Measurements from ENCODE around the gene OSBP. TPM values are rescaled to one million over a fixed set of nuclear protein-coding genes. Genes with fewer than 3 reads are reported as not detected.

Gene OSBP
- total and polyA plus RNA-seq, 9 of the 15 experiments (the other 6 are each of a cell fraction or from before 2014, with no cell fraction given) = 11.7 to 49.0 (median 28.7) TPM

DNA sequence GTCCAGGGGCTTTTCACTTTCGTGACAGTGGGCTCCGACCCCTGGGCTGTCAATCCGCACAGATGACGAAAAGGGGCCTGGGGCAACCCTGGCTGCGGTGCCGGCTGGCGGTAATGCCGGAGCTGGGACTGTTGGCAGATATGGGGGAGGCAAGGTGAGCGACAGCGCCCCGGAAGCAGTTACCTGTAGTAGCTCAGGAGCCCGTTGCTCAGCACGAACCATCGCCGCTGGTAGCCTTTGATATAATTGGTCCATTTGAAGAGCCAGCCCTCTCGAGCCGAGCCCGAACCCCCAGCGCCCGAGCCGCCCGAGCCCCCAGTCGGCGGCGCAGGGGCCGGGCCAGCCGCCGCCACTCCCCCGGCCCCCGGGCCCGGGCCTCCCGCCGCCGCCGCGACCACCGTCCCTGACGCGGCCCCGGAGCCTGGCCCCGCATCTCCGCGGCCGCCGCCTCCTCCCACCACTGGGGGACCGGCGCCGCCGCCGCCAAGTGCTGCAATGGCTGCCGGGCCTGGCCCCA, 396 bp downstream of the OSBP start (continued):
- TF ChIP-seq, protein P1, sequence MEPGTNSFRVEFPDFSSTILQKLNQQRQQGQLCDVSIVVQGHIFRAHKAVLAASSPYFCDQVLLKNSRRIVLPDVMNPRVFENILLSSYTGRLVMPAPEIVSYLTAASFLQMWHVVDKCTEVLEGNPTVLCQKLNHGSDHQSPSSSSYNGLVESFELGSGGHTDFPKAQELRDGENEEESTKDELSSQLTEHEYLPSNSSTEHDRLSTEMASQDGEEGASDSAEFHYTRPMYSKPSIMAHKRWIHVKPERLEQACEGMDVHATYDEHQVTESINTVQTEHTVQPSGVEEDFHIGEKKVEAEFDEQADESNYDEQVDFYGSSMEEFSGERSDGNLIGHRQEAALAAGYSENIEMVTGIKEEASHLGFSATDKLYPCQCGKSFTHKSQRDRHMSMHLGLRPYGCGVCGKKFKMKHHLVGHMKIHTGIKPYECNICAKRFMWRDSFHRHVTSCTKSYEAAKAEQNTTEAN (CRISPR knock-in tag; IDR thresholded peaks at IDR 0.05) = 0 out of 2 replicates have a peak, but pooled peaks have one; percentile 37
- TF ChIP-seq ZNF584 (CRISPR knock-in tag; IDR thresholded peaks at IDR 0.05; ENCODE audit: low read depth) (no peak), ZC3H4 (CRISPR knock-in tag; IDR thresholded peaks at IDR 0.05; ENCODE audit: borderline replicate concordance) (no peak), JUN (IDR thresholded peaks at IDR 0.05; ENCODE audit: borderline replicate concordance, low read depth, low read length) (no peak), JUN (CRISPR knock-in tag; IDR thresholded peaks at IDR 0.05; ENCODE audit: borderline replicate concordance) (no peak), GATAD2B (IDR thresholded peaks at IDR 0.05; ENCODE audit: borderline replicate concordance) (peak; percentile 60; the same call in 1 of the 2 replicates), ZNF347 (CRISPR knock-in tag; IDR thresholded peaks at IDR 0.05; ENCODE audit: low read depth) (no peak), ZBTB1 (CRISPR knock-in tag; IDR thresholded peaks at IDR 0.05; ENCODE audit: borderline replicate concordance, low read depth) (0 out of 2 replicates have a peak, but pooled peaks have one; percentile 68), ZNF212 (CRISPR knock-in tag; IDR thresholded peaks at IDR 0.05) (no peak), RBBP5 (IDR thresholded peaks at IDR 0.05; ENCODE audit: borderline replicate concordance, insufficient read depth, low read length, poor library complexity, severe bottlenecking) (peak; percentile 66), PHB2 (IDR thresholded peaks at IDR 0.05; ENCODE audit: low read depth) (no peak), ZBED1 (IDR thresholded peaks at IDR 0.05) (no peak), GABPA (tag; conservative IDR thresholded peaks at IDR 0.05; ENCODE audit: low read depth) (peak; percentile 77), PCBP1 (IDR thresholded peaks at IDR 0.05; ENCODE audit: low read depth, low read length, poor library complexity, severe bottlenecking) (no peak), BHLHE40 (IDR thresholded peaks at IDR 0.05; ENCODE audit: low read length) (no peak), ZNF274 (IDR thresholded peaks at IDR 0.05; ENCODE audit: borderline replicate concordance, low read depth, low read length) (no peak), ILF3 (IDR thresholded peaks at IDR 0.05; ENCODE audit: borderline replicate concordance) (no peak)
- TF ChIP-seq, protein P2, sequence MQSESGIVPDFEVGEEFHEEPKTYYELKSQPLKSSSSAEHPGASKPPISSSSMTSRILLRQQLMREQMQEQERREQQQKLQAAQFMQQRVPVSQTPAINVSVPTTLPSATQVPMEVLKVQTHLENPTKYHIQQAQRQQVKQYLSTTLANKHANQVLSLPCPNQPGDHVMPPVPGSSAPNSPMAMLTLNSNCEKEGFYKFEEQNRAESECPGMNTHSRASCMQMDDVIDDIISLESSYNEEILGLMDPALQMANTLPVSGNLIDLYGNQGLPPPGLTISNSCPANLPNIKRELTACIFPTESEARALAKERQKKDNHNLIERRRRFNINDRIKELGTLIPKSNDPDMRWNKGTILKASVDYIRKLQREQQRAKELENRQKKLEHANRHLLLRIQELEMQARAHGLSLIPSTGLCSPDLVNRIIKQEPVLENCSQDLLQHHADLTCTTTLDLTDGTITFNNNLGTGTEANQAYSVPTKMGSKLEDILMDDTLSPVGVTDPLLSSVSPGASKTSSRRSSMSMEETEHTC (IDR thresholded peaks at IDR 0.05) = no peak
- TF ChIP-seq, protein P3, sequence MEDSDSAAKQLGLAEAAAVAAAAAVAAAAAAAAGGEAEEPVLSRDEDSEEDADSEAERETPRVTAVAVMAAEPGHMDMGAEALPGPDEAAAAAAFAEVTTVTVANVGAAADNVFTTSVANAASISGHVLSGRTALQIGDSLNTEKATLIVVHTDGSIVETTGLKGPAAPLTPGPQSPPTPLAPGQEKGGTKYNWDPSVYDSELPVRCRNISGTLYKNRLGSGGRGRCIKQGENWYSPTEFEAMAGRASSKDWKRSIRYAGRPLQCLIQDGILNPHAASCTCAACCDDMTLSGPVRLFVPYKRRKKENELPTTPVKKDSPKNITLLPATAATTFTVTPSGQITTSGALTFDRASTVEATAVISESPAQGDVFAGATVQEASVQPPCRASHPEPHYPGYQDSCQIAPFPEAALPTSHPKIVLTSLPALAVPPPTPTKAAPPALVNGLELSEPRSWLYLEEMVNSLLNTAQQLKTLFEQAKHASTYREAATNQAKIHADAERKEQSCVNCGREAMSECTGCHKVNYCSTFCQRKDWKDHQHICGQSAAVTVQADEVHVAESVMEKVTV (CRISPR knock-in tag; IDR thresholded peaks at IDR 0.05) = no peak
- TF ChIP-seq, protein P4, sequence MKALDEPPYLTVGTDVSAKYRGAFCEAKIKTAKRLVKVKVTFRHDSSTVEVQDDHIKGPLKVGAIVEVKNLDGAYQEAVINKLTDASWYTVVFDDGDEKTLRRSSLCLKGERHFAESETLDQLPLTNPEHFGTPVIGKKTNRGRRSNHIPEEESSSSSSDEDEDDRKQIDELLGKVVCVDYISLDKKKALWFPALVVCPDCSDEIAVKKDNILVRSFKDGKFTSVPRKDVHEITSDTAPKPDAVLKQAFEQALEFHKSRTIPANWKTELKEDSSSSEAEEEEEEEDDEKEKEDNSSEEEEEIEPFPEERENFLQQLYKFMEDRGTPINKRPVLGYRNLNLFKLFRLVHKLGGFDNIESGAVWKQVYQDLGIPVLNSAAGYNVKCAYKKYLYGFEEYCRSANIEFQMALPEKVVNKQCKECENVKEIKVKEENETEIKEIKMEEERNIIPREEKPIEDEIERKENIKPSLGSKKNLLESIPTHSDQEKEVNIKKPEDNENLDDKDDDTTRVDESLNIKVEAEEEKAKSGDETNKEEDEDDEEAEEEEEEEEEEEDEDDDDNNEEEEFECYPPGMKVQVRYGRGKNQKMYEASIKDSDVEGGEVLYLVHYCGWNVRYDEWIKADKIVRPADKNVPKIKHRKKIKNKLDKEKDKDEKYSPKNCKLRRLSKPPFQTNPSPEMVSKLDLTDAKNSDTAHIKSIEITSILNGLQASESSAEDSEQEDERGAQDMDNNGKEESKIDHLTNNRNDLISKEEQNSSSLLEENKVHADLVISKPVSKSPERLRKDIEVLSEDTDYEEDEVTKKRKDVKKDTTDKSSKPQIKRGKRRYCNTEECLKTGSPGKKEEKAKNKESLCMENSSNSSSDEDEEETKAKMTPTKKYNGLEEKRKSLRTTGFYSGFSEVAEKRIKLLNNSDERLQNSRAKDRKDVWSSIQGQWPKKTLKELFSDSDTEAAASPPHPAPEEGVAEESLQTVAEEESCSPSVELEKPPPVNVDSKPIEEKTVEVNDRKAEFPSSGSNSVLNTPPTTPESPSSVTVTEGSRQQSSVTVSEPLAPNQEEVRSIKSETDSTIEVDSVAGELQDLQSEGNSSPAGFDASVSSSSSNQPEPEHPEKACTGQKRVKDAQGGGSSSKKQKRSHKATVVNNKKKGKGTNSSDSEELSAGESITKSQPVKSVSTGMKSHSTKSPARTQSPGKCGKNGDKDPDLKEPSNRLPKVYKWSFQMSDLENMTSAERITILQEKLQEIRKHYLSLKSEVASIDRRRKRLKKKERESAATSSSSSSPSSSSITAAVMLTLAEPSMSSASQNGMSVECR (CRISPR knock-in tag; IDR thresholded peaks at IDR 0.05) = peak; percentile 72

All from K562 (cell line).